ENCODE measurements around the gene GLB1L. TPM values are rescaled to one million over a fixed set of nuclear protein-coding genes. Genes with fewer than 3 reads are reported as not detected.
A peak's percentile ranks its signal among the peaks of the same experiment; 100 is the strongest.

GLB1L gene
- 1 to 10 TPM; 1.6 to 7.7 (median 3.9) TPM for total RNA-seq

DNA sequence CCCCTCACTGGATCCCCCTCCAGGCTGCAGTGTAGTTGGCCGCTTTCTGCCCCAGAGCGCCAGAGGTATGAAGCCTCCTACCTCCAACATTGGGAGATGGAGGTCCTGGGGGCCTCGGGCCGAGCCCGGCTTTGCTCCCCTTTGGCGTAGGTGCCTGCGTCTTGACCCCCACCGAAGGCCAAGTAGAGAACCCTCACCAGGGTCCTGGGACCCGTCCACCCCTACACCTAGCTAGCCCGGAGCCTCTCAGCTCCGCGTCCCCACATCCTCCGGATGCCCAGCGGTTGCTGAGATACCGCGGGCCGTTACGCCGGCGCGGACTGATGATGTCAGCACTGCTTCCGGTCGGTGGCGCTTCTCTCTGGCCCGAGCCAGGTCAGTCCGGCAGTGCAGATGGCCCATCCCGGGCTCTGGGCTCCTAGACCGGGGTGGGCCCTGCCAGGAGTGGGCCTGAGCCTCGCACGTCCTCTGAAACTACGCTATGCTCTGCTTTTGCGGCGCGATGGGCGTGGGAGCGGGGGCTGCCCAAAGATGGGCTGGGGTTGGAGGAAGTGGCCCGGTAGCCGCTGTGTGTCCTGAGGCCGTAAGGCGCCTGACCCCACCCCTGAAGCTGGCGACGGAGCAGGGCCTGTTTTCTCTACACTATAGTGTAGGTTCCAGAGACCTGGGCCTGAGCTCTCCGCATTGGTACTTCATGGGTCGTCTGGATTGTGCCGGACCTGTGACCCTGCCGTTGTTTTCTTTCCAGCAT is at the start of gene GLB1L, which contains the start of gene STK16:
Gene GLB1L (minus strand): TSS at position 297 of the 751 bp plus-strand sequence. CDS start 1,871 bp downstream, outside the sequence.
Gene STK16 (plus strand): TSS at position 332 of the 751 bp plus-strand sequence. CDS start 521 bp downstream, outside the sequence.
- intact Hi-C loops (cut with DNase I; ENCODE audit: low total_unique reads): no loop called here
- peak within 1 kb of the TSS; percentile 79 for H3K4me3 ChIP-seq (ENCODE audit: low read depth, poor library complexity, severe bottlenecking)
- WGBS, 2 donors: 0 to 1% methylated on average over 16 to 39 of the region's 46 CpGs
- TF ChIP-seq POLR2A (IDR thresholded peaks at IDR 0.05): peak in 1 of 2 donors; percentile 34
- TF ChIP-seq, protein P1, sequence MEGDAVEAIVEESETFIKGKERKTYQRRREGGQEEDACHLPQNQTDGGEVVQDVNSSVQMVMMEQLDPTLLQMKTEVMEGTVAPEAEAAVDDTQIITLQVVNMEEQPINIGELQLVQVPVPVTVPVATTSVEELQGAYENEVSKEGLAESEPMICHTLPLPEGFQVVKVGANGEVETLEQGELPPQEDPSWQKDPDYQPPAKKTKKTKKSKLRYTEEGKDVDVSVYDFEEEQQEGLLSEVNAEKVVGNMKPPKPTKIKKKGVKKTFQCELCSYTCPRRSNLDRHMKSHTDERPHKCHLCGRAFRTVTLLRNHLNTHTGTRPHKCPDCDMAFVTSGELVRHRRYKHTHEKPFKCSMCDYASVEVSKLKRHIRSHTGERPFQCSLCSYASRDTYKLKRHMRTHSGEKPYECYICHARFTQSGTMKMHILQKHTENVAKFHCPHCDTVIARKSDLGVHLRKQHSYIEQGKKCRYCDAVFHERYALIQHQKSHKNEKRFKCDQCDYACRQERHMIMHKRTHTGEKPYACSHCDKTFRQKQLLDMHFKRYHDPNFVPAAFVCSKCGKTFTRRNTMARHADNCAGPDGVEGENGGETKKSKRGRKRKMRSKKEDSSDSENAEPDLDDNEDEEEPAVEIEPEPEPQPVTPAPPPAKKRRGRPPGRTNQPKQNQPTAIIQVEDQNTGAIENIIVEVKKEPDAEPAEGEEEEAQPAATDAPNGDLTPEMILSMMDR (IDR thresholded peaks at IDR 0.05): no peak
- peak; percentile 92 to 99 for DNase-seq (ENCODE audit: low spot score in 2 of 2)

DNA sequence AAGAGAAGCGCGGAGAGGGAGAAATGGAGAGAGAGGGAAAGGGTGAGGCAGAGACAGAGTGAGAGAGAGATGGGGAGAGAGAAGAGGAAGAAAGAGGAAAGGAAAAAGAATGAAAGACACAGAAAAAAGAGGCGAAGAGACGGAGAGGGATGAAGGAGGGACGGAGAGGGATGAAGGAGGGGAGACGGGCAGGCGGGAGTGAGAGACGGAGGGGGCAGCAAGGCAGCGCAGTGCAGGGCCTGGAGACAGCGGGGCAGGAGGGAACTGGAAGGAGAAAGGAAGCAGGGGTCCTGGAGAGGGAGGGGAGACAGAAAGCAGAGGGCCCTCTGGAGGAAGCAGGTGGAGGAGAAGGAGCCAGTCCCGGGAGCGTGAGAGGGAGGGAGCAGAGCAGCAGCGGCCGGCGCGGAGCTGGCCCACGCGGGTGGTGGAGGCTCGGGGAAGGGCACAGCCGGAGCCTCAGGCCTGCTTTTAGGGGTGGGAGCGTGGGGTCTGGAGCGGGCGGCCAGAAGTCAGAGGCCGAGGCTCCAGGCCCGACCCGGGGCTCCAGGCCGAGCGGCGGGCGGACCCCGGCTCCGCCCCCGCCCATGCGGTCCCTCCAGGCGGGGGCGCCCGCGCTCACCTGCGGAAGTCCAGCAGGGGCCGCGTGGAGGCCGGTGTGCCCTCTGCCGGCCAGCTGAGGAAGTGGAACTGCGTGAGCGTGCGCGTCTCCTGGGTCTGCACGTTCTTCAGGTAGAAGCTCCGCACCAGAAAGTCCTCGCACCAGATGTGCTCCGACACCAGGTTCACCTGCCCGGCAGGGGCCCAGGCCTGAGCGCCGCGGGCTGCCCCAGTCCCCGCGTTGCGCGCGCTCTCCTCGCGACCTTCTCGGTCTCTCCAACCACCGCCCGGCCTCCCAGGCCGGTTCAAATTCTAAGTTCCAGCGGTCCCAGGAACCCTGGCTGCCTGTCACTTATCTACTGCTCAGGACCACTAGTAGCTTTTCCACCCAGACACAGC is 49.4 kb upstream of the GLB1L start:
- TF ChIP-seq POLR2A (IDR thresholded peaks at IDR 0.05): no peak
- TF ChIP-seq, protein P1 (IDR thresholded peaks at IDR 0.05): peak in 2 of 3 donors; percentile 25 to 95
- peak; percentile 73 to 97 for DNase-seq (ENCODE audit: low spot score in 2 of 2)
- intact Hi-C loops (cut with DNase I; ENCODE audit: low total_unique reads): loop anchor here (5.0 kb wide), 1 partner anchor 132 kb away; the partner anchor contains the start of gene NHEJ1
- no peak overlapping the region for H3K4me3 ChIP-seq (ENCODE audit: low read depth, poor library complexity, severe bottlenecking)
- WGBS, 2 donors: 9 to 13% methylated on average over 45 to 57 of the region's 67 CpGs

GRCh38 chr2:219293736-219294231 is 48.5 kb upstream of the GLB1L start:
- intact Hi-C loops (cut with DNase I; ENCODE audit: low total_unique reads): no loop called here
- peak in 1 of 2 donors; percentile 84 for DNase-seq (ENCODE audit: low spot score in 2 of 2)
- no peak overlapping the region for H3K4me3 ChIP-seq (ENCODE audit: low read depth, poor library complexity, severe bottlenecking)
- no peak for TF ChIP-seq POLR2A (IDR thresholded peaks at IDR 0.05)
- TF ChIP-seq, protein P1 (IDR thresholded peaks at IDR 0.05): no peak
- WGBS, 2 donors: 84 to 91% methylated on average over 5 of the region's 5 CpGs

DNA sequence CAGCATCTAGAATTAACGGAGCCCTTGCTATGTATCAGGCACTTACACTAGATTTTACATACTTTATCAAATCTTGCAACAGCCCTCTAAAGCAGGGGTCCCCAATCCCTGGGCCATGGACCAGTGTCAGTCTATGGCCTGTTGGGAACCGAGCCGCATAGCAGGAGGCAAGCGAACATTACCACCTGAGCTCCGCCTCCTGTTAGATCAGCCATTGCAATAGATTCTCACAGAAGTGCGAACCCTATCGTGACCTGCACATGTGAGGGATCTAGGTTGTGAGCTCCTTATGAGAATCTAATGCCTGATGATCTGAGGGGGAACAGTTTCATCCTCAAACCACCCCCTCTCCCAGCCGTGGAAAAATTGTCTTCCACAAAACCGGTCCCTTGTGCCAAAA is 47.4 kb upstream of the GLB1L start:
- no peak for TF ChIP-seq POLR2A (IDR thresholded peaks at IDR 0.05)
- TF ChIP-seq, protein P1 (IDR thresholded peaks at IDR 0.05): no peak
- peak in 1 of 2 donors; percentile 75 for DNase-seq (ENCODE audit: low spot score in 2 of 2)
- intact Hi-C loops (cut with DNase I; ENCODE audit: low total_unique reads): no loop called here
- WGBS, 2 donors: 87 to 91% methylated on average over 9 of the region's 9 CpGs
- no peak overlapping the region for H3K4me3 ChIP-seq (ENCODE audit: low read depth, poor library complexity, severe bottlenecking)

- 75 to 84% methylated on average over 4 of the region's 4 CpGs for WGBS, 2 donors
- peak in 1 of 2 donors; percentile 74 for DNase-seq (ENCODE audit: low spot score in 2 of 2)
- H3K4me3 ChIP-seq (ENCODE audit: low read depth, poor library complexity, severe bottlenecking): no peak overlapping the region
- intact Hi-C loops (cut with DNase I; ENCODE audit: low total_unique reads): no loop called here
- TF ChIP-seq, protein P1 (IDR thresholded peaks at IDR 0.05): no peak
- TF ChIP-seq POLR2A (IDR thresholded peaks at IDR 0.05): no peak
Observed at GRCh38 chr2:219291910-219292490, 46.8 kb upstream of the GLB1L start.

Measured in lower leg skin (tissue), 4 donors.